ENCODE measurements around the gene IGHMBP2. TPM values are rescaled to one million over a fixed set of nuclear protein-coding genes. Genes with fewer than 3 reads are reported as not detected.

IGHMBP2 gene
- total RNA-seq, 1 donor from 2014 or later: 18.1 TPM

DNA sequence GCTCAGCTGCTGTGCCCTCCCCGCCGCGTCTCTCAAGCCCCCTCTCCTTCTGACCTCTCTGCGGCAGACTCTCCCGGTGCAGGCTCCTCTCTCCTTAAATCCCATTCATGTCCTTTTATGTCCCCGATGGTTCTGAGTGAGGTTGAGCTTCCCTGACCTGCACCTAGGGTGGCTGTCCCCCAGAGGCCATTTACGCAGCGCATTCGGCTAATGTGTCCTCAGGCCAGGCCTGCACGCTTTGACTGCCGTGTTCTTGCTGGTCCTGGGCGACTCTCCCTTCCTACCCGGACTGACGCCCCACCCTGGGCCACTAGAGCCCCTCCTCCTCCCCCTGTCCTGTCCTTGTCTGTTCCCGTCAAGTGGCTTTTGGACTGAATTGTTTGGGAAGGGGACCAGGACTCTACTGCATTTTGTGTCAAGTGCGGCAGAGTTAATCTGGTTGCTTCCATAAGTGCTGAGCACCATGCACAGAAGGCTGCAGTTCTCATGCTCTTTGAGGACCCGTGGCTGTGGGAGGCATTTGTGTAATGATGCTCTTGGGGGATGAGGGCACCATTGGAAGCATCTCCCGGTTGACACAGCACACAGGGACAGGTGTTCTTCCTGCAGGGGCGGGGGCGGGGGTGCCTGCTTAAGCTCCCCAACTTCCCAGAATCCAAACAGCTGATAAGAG, 37.1 kb downstream of the IGHMBP2 start:
- no peak overlapping the region for H3K4me3 Mint-ChIP-seq (ENCODE audit: unreplicated experiment)
- H3K27ac Mint-ChIP-seq (ENCODE audit: unreplicated experiment): no peak overlapping the region
- no peaks in the 10 kb centered on the region for H3K27me3 Mint-ChIP-seq (ENCODE audit: low read depth)
- TF ChIP-seq, protein P1, sequence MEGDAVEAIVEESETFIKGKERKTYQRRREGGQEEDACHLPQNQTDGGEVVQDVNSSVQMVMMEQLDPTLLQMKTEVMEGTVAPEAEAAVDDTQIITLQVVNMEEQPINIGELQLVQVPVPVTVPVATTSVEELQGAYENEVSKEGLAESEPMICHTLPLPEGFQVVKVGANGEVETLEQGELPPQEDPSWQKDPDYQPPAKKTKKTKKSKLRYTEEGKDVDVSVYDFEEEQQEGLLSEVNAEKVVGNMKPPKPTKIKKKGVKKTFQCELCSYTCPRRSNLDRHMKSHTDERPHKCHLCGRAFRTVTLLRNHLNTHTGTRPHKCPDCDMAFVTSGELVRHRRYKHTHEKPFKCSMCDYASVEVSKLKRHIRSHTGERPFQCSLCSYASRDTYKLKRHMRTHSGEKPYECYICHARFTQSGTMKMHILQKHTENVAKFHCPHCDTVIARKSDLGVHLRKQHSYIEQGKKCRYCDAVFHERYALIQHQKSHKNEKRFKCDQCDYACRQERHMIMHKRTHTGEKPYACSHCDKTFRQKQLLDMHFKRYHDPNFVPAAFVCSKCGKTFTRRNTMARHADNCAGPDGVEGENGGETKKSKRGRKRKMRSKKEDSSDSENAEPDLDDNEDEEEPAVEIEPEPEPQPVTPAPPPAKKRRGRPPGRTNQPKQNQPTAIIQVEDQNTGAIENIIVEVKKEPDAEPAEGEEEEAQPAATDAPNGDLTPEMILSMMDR (IDR thresholded peaks at IDR 0.05): no peak
- H3K36me3 Mint-ChIP-seq (ENCODE audit: low read depth): peaks cover 8% of the 10 kb centered on the region
- DNase-seq (ENCODE audit: low spot score): peak; percentile 34
- no peaks in the 10 kb centered on the region for H3K9me3 Mint-ChIP-seq (ENCODE audit: low read depth)
- H3K4me1 Mint-ChIP-seq (ENCODE audit: low read depth): peaks cover 22% of the 10 kb centered on the region

DNA sequence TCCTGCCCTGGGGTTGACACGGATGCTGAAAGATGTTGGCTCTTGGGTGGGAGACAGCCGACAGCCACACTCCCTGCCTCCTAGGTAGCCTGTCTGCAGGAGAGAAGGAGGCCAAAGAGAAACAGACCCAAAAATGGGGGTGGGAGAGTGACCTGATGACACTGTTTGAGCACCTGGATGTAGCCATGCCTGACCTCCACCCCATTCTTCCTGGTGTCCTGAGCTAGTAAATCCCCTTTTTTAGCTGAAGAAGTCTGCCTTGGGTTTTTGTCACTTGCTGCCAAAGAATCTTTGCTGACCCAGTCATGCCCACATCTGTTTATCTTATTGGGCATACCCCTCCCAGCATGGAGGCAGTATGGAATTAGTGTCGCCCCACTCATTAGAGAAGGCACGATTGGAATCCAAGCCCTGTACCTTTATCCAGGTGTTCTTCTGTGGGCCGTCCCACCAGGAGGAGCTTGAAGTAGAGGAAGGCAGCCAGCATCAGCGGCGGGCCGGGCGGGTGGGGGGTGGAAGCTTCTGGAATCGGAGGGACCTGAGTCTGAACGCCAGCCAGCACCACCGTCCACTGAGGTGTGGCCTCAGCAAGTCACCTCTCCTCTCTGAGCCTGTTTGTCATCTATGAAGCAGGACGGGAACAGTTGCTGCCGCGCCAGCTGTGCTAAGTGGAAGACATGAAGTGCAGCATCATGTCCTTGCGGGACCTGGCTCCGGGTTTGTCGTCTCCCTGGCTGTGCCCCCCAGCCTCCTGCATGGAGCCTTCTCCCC, 37.8 kb downstream of the IGHMBP2 start:
- peaks cover 8% of the 10 kb centered on the region for H3K36me3 Mint-ChIP-seq (ENCODE audit: low read depth)
- peak; percentile 57 for DNase-seq (ENCODE audit: low spot score)
- peaks cover 29% of the 10 kb centered on the region for H3K4me1 Mint-ChIP-seq (ENCODE audit: low read depth)
- H3K9me3 Mint-ChIP-seq (ENCODE audit: low read depth): no peaks in the 10 kb centered on the region
- TF ChIP-seq, protein P1 (IDR thresholded peaks at IDR 0.05): no peak
- peak overlapping the region; percentile 59 for H3K27ac Mint-ChIP-seq (ENCODE audit: unreplicated experiment)
- no peak overlapping the region for H3K4me3 Mint-ChIP-seq (ENCODE audit: unreplicated experiment)
- H3K27me3 Mint-ChIP-seq (ENCODE audit: low read depth): no peaks in the 10 kb centered on the region

DNA sequence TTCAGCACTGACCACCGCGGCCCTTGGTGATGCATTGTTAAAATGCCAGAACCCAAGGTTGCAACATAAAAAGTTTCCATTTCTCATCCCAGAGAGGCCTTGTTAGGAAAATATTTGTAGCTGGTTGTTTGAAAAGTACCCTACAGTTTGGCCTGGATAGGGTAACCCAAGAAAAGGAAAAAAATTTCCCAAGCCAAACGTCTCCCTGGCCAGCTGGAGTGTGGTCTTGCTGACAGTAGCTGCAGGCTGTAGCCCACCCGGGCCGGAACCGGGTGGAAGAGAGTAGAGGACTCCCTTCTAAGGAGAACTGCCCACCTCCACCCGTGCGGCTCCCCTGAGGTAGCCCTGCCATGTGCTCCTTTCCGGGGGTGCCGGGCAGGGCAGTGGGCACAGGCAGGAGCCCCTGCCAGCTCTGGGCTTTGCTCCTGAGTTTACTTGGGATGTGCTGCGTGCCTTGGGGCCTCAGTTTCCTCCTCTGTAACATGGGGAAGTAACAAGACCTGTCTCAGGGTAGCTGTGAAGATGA, 38.5 kb downstream of the IGHMBP2 start:
- DNase-seq (ENCODE audit: low spot score): no peak
- H3K27ac Mint-ChIP-seq (ENCODE audit: unreplicated experiment): peak overlapping the region; percentile 59
- H3K36me3 Mint-ChIP-seq (ENCODE audit: low read depth): peaks cover 6% of the 10 kb centered on the region

DNA sequence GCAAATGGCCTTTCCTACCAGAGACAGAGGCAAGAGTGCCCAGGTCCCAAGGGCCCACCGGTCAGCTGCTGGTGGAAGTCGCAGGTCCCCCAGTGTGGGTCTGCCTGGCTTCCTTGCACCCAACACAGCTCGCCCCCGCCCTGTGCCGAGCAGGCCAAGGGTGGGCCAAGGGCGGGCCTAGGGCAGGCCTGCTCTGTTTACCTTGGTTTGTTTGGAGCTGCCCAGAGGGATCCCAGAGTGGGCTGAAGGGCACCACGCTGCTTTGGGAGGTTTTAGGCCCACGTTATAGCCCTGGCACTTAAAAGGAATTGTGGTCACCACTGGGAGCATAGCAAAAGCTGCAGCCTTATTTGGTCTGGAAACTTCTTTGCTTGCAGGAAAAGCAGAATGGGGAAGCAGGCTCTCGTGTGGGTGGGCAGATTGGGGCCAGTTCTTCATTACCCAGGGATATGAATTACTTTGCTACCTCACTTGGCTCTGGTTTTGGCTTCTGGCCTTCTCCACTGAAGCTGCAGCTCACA, 39.1 kb downstream of the IGHMBP2 start:
- Mint-ChIP-seq H3K4me1 (ENCODE audit: low read depth) (peaks cover 34% of the 10 kb centered on the region), H3K27ac (ENCODE audit: unreplicated experiment) (peak overlapping the region; percentile 59), H3K36me3 (ENCODE audit: low read depth) (peaks cover 5% of the 10 kb centered on the region), H3K27me3 (ENCODE audit: low read depth) (no peaks in the 10 kb centered on the region), H3K9me3 (ENCODE audit: low read depth) (no peaks in the 10 kb centered on the region), H3K4me3 (ENCODE audit: unreplicated experiment) (no peak overlapping the region)
- no peak for DNase-seq (ENCODE audit: low spot score)
- TF ChIP-seq, protein P1 (IDR thresholded peaks at IDR 0.05): no peak

More for the DNA sequence above, 38.5 kb downstream of the IGHMBP2 start:
- TF ChIP-seq, protein P1 (IDR thresholded peaks at IDR 0.05): no peak
- no peak overlapping the region for H3K4me3 Mint-ChIP-seq (ENCODE audit: unreplicated experiment)
- H3K4me1 Mint-ChIP-seq (ENCODE audit: low read depth): peaks cover 34% of the 10 kb centered on the region
- H3K9me3 Mint-ChIP-seq (ENCODE audit: low read depth): no peaks in the 10 kb centered on the region
- no peaks in the 10 kb centered on the region for H3K27me3 Mint-ChIP-seq (ENCODE audit: low read depth)

DNA sequence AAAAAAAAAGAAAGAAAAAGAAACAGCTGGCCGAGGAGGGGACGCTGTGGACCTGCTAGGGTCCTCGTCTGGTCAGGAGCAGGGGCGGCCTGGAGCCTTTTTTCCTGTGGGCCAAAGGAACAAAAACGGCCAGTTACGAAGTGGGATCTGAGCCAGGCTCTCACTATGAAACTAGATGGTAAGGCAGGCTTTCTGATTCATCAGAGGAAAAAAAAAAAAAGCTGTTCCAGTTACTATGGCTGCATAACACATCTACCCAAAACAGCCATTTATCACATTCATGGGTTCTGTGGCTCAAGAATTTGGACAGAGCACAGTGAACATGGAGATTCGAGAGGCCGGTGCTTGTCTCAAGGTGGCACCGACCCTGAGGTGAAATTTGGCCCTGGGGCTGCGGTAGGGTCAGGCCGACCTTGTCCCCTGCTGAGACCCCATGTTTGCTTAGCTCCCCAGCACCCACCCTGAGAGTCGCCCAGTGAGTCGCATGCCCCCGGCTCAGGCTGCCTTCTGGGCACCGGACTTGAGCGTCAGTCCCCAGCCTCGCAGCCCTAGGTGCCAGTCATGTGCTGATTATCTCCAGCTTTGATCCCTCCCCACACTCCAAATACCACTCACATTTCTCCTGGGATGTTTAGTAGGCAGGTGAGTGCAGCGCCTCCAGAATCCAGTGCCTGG, 42.9 kb downstream of the IGHMBP2 start:
- Mint-ChIP-seq H3K27me3 (ENCODE audit: low read depth) (no peaks in the 10 kb centered on the region), H3K4me1 (ENCODE audit: low read depth) (peaks cover 34% of the 10 kb centered on the region), H3K9me3 (ENCODE audit: low read depth) (no peaks in the 10 kb centered on the region), H3K36me3 (ENCODE audit: low read depth) (no peaks in the 10 kb centered on the region), H3K27ac (ENCODE audit: unreplicated experiment) (peak overlapping the region; percentile 96), H3K4me3 (ENCODE audit: unreplicated experiment) (no peak overlapping the region)
- TF ChIP-seq, protein P1 (IDR thresholded peaks at IDR 0.05): no peak
- DNase-seq (ENCODE audit: low spot score): no peak
